HG02852 (cell line): ENCODE measurements around the gene CAMTA1.

ENCODE experiments used
- ATAC-seq: cut with Tn5 transposase; IDR thresholded peaks from one replicate; pipeline ENCODE4 v1.9.1; 2021; ENCODE audit warnings: mild to moderate bottlenecking, moderate library complexity; ENCODE audit not compliant: unreplicated experiment

The CAMTA1 gene

GRCh38 chr1:7716506-7716905 is 931.3 kb downstream of the CAMTA1 start:
- no peak for ATAC-seq

GRCh38 chr1:7717748-7718368 is 932.6 kb downstream of the CAMTA1 start:
- ATAC-seq: no peak

GRCh38 chr1:7719468-7720094 is 934.3 kb downstream of the CAMTA1 start:
- no peak for ATAC-seq

- no peak for ATAC-seq
These were observed 936.9 kb downstream of the CAMTA1 start for GRCh38 chr1:7721940-7722669.

- ATAC-seq: no peak
These were observed 937.4 kb downstream of the CAMTA1 start for GRCh38 chr1:7722670-7723012.

- ATAC-seq: no peak
These were observed 941.4 kb downstream of the CAMTA1 start for GRCh38 chr1:7726623-7727022.

GRCh38 chr1:7727809-7728471 is 942.7 kb downstream of the CAMTA1 start:
- ATAC-seq: no peak

GRCh38 chr1:7729761-7730160 is 944.5 kb downstream of the CAMTA1 start:
- ATAC-seq: no peak

GRCh38 chr1:7732331-7732730 is 947.1 kb downstream of the CAMTA1 start:
- no peak for ATAC-seq

- no peak for ATAC-seq
These were observed 948.0 kb downstream of the CAMTA1 start for GRCh38 chr1:7733276-7733675.

GRCh38 chr1:7738044-7738443 is 952.8 kb downstream of the CAMTA1 start:
- ATAC-seq: no peak

- no peak for ATAC-seq
These were observed 958.1 kb downstream of the CAMTA1 start for GRCh38 chr1:7743346-7743745.

GRCh38 chr1:7744882-7745281 is 959.6 kb downstream of the CAMTA1 start:
- no peak for ATAC-seq

- ATAC-seq: no peak
These were observed 960.5 kb downstream of the CAMTA1 start for GRCh38 chr1:7745783-7746182.

GRCh38 chr1:7747605-7748004 is 962.4 kb downstream of the CAMTA1 start:
- ATAC-seq: no peak

GRCh38 chr1:7749126-7749525 is 963.9 kb downstream of the CAMTA1 start:
- no peak for ATAC-seq

GRCh38 chr1:7751174-7751573 is 965.9 kb downstream of the CAMTA1 start:
- no peak for ATAC-seq

GRCh38 chr1:7752512-7753417 is 967.5 kb downstream of the CAMTA1 start:
- no peak for ATAC-seq

- ATAC-seq: no peak
These were observed 968.4 kb downstream of the CAMTA1 start for GRCh38 chr1:7753641-7754040.

- no peak for ATAC-seq
These were observed 969.0 kb downstream of the CAMTA1 start for GRCh38 chr1:7754234-7754633.

GRCh38 chr1:7755448-7755847 is 970.2 kb downstream of the CAMTA1 start:
- no peak for ATAC-seq
